Esophagus (tissue), 2 donors: ENCODE measurements around the gene ELMO1. TPM values are rescaled to one million over a fixed set of nuclear protein-coding genes. Genes with fewer than 3 reads are reported as not detected.

Source experiments
- H3K27ac ChIP-seq, 2 donors: one replicate each; pipeline ENCODE4 v1.5.1; 2013; ENCODE audit warnings: low read depth in 2 of 2, mild to moderate bottlenecking in 2 of 2, inconsistent platforms in 1 of 2, low read length in 1 of 2, moderate library complexity in 1 of 2
- H3K27me3 ChIP-seq, 2 donors: one replicate each; pipeline ENCODE4 v1.6.1; 2013; ENCODE audit warnings: low read length in 2 of 2, control low read depth in 1 of 2, mild to moderate bottlenecking in 1 of 2; ENCODE audit not compliant: insufficient read depth in 2 of 2, control insufficient read depth in 1 of 2
- H3K36me3 ChIP-seq, 2 donors: one replicate each; pipeline ENCODE4 v1.6.1; 2013; ENCODE audit warnings: low read length in 1 of 2; ENCODE audit not compliant: control insufficient read depth in 2 of 2, insufficient read depth in 2 of 2
- H3K4me1 ChIP-seq, 2 donors: one replicate each; pipeline ENCODE4 v1.6.1; 2013; ENCODE audit warnings: low read length in 1 of 2; ENCODE audit not compliant: control insufficient read depth in 2 of 2, insufficient read depth in 2 of 2
- H3K4me3 ChIP-seq, 2 donors: one replicate each; pipeline ENCODE4 v1.5.1; 2013; ENCODE audit warnings: low read length in 2 of 2, mild to moderate bottlenecking in 2 of 2, low read depth in 1 of 2, moderate library complexity in 1 of 2
- H3K9me3 ChIP-seq, 2 donors: one replicate each; pipeline ENCODE4 v1.6.1; 2013; ENCODE audit warnings: mild to moderate bottlenecking in 2 of 2, low read depth in 1 of 2, low read length in 1 of 2, moderate library complexity in 1 of 2; ENCODE audit not compliant: control insufficient read depth in 2 of 2, insufficient read depth in 1 of 2
- WGBS, 2 donors: extraction: QIAGEN DNeasy Blood & Tissue Kit; methylation state at CpG; one replicate each; pipeline ENCODE4 v1.1.7; 2013; 5-methylcytosine and 5-hydroxymethylcytosine counted together
- polyA plus RNA-seq, 2 donors: library from polyadenylated mRNA; stranded (reverse); fragments of 200-250 nt; gene quantifications; one replicate each; pipeline ENCODE4 v1.2.3, GENCODE V29; 2013
- donor health status: healthy with polysubstance abuse.
- donor health status: Bipolar disorder and iron deficiency.

ELMO1 gene
- polyA plus RNA-seq, 2 donors = 1.5 to 2.9 TPM

DNA sequence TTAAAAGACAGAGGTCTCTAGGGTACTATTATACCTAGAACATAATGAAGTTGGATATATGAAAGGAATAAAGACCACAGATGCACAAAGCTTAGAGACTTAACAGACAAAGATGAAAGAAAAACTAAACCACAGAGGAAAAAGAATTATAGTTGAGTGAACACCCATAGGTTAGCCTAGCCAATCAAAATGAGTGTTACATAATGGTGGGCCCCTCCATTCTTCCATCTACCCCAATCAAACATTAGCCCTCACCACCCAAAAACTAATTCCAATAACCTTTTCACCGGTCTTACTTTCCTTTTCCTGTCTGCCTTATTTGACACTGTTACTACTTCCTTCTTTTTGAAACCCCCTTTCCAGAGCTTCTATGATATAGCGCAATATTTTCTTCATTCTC lies 130.1 kb downstream of the ELMO1 start:
- 80 to 82% methylated on average over 2 of the region's 2 CpGs for WGBS, 2 donors
- Histone ChIP-seq H3K4me3 (no peak overlapping the region), H3K36me3 (no peaks in the 10 kb centered on the region), H3K9me3 (no peaks in the 10 kb centered on the region), H3K4me1 (no peaks in the 10 kb centered on the region), H3K27ac (no peak overlapping the region), H3K27me3 (no peaks in the 10 kb centered on the region)

DNA sequence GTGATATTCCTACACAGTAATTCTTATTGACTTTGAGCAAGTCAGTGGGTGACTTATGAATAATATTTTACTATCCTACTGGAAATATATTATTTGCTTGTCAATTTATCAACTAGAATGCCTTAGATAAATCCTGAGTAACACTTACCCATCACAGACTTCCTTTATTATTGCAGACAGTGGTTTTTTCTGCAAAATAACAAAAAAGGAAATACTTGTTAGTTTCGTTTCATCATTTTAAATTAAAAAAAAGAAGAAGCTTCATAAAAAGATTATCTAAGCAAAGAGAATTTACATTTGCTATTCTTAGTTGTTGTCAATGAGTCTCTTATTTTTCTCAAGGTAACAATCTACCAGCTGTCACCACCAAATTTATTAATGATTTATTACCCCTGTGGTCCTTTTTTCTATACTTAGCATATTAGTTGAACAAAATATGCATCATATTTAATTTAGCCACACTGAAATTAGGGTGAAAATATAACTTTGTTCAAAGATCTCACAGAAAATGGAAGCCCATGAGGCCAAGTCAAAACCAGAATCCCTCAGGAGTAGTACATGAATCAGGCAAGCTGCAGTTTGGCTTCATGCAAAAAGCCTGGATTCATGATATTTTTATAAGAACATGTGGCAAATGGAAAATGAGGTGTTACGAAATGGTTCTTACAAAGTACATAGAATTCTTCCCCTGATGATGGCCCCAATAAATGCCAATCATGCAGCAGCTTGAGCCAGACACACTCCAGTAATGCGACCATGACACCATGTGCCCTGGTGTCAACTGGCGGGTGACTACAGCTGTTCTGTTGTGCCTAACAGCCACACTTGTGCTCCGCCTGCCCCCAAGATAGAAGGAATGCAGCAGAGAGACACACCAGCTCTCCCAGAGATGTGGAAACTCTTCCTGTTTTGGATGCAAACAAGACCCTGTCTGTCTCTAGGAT lies 132.6 kb downstream of the ELMO1 start:
- 79 to 84% methylated on average over 5 of the region's 5 CpGs for WGBS, 2 donors
- H3K4me1 ChIP-seq = no peaks in the 10 kb centered on the region
- no peak overlapping the region for H3K27ac ChIP-seq
- no peaks in the 10 kb centered on the region for H3K9me3 ChIP-seq
- H3K27me3 ChIP-seq = no peaks in the 10 kb centered on the region
- H3K4me3 ChIP-seq = no peak overlapping the region
- no peaks in the 10 kb centered on the region for H3K36me3 ChIP-seq

DNA sequence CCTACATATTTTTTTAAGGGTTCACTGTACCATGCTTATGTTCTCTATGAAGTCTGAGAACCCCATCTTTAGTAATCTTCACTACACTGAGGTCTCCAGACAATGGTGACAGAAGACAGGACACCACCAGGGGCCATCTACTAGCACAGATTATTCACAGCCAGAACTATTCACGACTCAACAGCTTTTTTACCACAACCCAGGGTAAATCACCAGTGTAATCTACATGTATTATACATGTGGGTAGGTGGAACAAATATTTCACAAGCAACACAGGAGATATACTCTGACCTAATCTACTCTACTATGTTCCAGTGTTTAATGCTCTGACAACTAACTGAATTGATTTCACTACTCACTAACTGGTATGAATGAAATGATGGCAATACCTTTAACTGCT lies 136.1 kb downstream of the ELMO1 start:
- WGBS, 2 donors = 64 to 79% methylated on average over 1 of the region's 1 CpG
- no peaks in the 10 kb centered on the region for H3K36me3 ChIP-seq
- H3K9me3 ChIP-seq = no peaks in the 10 kb centered on the region
- H3K27ac ChIP-seq = no peak overlapping the region
- no peak overlapping the region for H3K4me3 ChIP-seq
- no peaks in the 10 kb centered on the region for H3K4me1 ChIP-seq
- no peaks in the 10 kb centered on the region for H3K27me3 ChIP-seq

DNA sequence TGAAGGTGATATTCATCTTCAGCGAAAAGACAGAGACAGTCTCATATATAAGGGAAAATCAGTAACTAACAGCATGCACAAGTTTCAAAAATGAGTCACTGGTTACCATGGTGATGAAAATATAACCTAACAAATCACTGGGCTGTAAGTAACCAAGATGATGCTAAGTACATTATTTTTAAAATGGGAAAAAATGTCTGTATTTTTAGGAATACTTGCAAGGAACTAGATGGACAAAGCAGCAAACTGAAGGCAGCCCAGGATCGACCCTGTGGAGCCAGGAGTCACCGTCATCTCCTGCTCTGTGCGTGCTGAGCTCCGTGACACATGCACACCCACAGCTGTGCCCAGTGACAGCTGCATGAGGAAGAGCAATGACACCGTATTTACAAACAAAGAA lies 137.3 kb downstream of the ELMO1 start:
- Histone ChIP-seq H3K36me3 (no peaks in the 10 kb centered on the region), H3K27me3 (no peaks in the 10 kb centered on the region), H3K4me1 (no peaks in the 10 kb centered on the region), H3K9me3 (no peaks in the 10 kb centered on the region), H3K4me3 (no peak overlapping the region), H3K27ac (no peak overlapping the region)
- 55 to 56% methylated on average over 6 of the region's 6 CpGs for WGBS, 2 donors

DNA sequence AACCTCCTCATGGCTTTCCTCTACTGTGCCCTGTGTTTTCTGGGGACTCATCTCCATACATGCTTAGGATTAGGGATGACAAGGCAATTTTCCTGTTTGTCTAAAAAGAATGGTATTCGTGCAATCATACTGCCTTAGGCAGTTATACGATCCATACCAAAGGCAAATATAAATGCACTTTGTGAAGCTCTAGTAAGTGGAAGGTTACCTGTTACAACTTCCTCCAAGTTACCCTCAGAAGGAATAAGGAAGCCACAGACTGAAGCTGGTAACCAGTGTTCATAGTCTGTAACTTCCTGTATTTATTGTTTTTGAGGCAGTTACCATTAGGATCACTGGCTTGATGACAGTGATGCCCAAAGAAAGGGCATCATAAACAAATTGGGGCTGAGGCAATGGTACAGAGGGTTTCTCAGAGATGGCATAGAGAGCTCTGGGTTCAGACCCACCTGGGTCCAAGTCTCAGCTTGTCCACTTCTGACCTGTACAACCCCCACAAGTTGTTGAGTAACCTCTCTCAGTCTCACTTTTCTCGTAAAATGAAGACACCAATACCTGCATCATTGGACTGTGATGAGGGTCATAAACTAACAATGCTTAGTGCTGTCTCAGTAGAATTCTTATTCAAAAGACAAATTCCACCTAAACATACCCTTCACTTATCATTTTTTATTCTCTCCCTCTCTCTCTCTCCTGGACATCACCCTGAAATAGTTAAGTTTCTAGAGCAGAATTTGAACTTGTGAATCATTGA lies 138.2 kb downstream of the ELMO1 start:
- no peaks in the 10 kb centered on the region for H3K9me3 ChIP-seq
- no peak overlapping the region for H3K27ac ChIP-seq
- 53 to 77% methylated on average over 3 of the region's 3 CpGs for whole genome bisulfite sequencing, 2 donors

DNA sequence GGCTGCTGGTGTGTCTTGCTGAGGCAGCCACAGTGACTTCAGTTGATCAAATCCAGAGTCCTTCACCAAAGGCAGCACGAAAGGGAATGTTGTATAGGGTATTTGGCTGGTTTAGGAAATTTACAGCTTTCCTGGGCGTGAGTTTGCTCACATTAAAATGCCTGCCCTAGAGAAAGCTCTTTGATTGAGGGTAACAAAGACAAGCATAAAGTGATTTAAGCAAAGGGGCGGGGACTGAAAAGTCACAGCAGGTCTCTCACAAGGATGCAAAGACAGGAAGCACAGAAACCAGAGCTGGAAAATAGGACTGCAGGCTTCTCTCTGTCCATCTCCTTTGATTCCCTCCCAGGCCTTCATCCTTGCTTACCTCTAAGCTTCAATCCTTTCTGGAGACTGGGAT lies 139.2 kb downstream of the ELMO1 start:
- no peak overlapping the region for H3K4me3 ChIP-seq
- no peaks in the 10 kb centered on the region for H3K36me3 ChIP-seq
- WGBS, 2 donors = 87 to 90% methylated on average over 3 of the region's 3 CpGs
- H3K27me3 ChIP-seq = no peaks in the 10 kb centered on the region
- no peaks in the 10 kb centered on the region for H3K4me1 ChIP-seq
- H3K9me3 ChIP-seq = no peaks in the 10 kb centered on the region
- no peak overlapping the region for H3K27ac ChIP-seq

More for the DNA sequence above, 138.2 kb downstream of the ELMO1 start:
- Histone ChIP-seq H3K4me3 (no peak overlapping the region), H3K27me3 (no peaks in the 10 kb centered on the region), H3K4me1 (no peaks in the 10 kb centered on the region), H3K36me3 (no peaks in the 10 kb centered on the region)

DNA sequence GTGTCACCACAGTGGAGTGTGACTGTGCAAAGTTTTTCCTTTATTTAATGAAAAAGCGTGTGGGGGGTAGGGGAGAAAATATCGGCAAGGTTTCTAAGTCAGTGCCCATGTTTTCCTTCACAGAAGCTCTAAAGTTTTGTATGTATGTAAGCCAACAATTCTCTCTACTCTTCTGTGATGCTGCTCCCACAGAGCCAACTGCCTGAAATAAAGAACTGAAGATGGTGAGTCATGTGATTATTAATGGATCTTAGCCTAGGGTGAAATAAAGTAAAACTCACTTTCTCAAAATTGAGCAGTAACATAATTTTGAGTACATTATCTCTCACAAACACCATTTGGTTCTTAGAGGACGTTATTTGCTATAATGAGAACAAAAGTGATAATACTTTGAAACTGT lies 143.7 kb downstream of the ELMO1 start:
- Histone ChIP-seq H3K4me3 (no peak overlapping the region), H3K9me3 (no peaks in the 10 kb centered on the region), H3K4me1 (no peaks in the 10 kb centered on the region), H3K27ac (no peak overlapping the region), H3K27me3 (no peaks in the 10 kb centered on the region), H3K36me3 (no peaks in the 10 kb centered on the region)
- WGBS, 2 donors = 68 to 74% methylated on average over 3 of the region's 3 CpGs

DNA sequence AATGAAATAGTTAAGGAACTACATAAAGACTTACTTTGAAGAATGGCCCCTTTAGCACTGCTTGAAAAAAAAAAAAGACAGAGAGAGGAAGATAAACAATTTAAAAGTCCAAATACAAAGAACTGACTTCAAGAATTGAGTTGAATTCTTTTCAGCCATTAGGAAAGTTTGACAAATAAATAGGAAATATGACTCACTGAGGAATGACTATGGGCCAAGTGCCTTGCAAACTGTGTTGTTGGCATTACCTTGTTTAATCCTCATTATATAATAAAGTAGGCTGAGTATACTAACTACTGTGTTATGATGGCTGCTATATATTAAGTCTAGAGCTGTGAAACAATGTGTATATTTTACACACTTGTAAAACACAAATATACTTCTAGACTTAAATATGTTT lies 151.1 kb downstream of the ELMO1 start:
- Histone ChIP-seq H3K27ac (no peak overlapping the region), H3K4me3 (no peak overlapping the region), H3K27me3 (no peaks in the 10 kb centered on the region), H3K36me3 (no peaks in the 10 kb centered on the region), H3K4me1 (no peaks in the 10 kb centered on the region), H3K9me3 (no peaks in the 10 kb centered on the region)

DNA sequence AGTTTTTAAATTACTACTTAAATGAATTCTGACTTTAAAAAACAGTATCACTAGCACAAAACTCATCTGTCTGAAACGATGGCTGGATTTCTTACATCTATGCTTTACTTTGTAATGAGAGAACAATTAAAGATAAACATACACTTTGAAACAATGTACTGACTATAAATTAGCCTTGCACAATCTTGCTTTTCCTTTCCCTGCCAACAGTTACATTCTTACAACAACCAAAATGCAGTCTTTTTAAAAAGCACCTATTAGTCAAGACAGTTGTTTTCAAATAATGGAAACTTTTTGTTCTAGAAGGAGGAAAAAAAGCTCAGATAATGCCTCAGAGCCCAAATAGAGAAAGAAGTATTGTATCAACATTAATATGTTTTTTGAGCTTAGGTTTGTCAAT lies 153.3 kb downstream of the ELMO1 start:
- H3K27ac ChIP-seq = no peak overlapping the region

More for the DNA sequence above, 153.3 kb downstream of the ELMO1 start:
- 24 to 32% methylated on average over 1 of the region's 1 CpG for WGBS, 2 donors
- no peaks in the 10 kb centered on the region for H3K27me3 ChIP-seq
- H3K4me3 ChIP-seq = no peak overlapping the region
- no peaks in the 10 kb centered on the region for H3K36me3 ChIP-seq
- H3K9me3 ChIP-seq = no peaks in the 10 kb centered on the region
- H3K4me1 ChIP-seq = no peaks in the 10 kb centered on the region
